Measurements from ENCODE around the gene KCNJ6.

GRCh38 chr21:37571442-37571841 is 344.8 kb downstream of the KCNJ6 start:
- TF ChIP-seq CTCF (IDR thresholded peaks at IDR 0.05) (no peak), POLR2AphosphoS5 (IDR thresholded peaks at IDR 0.05; ENCODE audit: low read depth, low read length) (no peak), REST (IDR thresholded peaks at IDR 0.05; ENCODE audit: insufficient read depth in 1 of 2, low read depth in 2 of 2, low read length in 1 of 2) (no peak)
